ENCODE results near the gene ANXA1.

GRCh38 chr9:73154722-73155121 is 3.1 kb downstream of the ANXA1 start:
- no peak for TF ChIP-seq CTCF (conservative IDR thresholded peaks at IDR 0.05; ENCODE audit: low read length)
- TF ChIP-seq EZH2phosphoT487 (IDR thresholded peaks at IDR 0.05; ENCODE audit: borderline replicate concordance, low read depth, low read length): no peak
